H1 (cell line): ENCODE results near the gene CXCL14. TPM values are rescaled to one million over a fixed set of nuclear protein-coding genes. Genes with fewer than 3 reads are reported as not detected.

Source experiments
- CHD1 ChIP-seq: IDR thresholded peaks from 2 replicates; pipeline ENCODE4 v1.6.1; 2012; ENCODE audit warnings: low read depth, low read length, improper control_type of control experiment
- CREB1 ChIP-seq: IDR thresholded peaks from 2 replicates; pipeline ENCODE4 v1.6.1; 2012; ENCODE audit warnings: inconsistent platforms
- HDAC2 ChIP-seq, 2 experiments: fragments of 300-600 bp in 1 of 2; sonication (generic) in 1 of 2; IDR thresholded peaks; 2 replicates each; pipeline ENCODE4 v1.6.1; 2011 to 2012; ENCODE audit warnings: low read depth in 2 of 2, low read length in 2 of 2, mild to moderate bottlenecking in 2 of 2, moderate library complexity in 2 of 2, borderline replicate concordance in 1 of 2, inconsistent platforms in 1 of 2
- SP1 ChIP-seq: IDR thresholded peaks from 2 replicates; pipeline ENCODE4 v1.6.1; 2011; ENCODE audit warnings: low read depth, low read length
- TAF1 ChIP-seq: IDR thresholded peaks from 2 replicates; pipeline ENCODE4 v1.6.1; 2011; ENCODE audit warnings: mild to moderate bottlenecking, low read depth, low read length
- polyA plus RNA-seq, 7 experiments: library from polyadenylated mRNA; depleted of rRNA in 3 of 7; stranded (reverse) in 5 of 7; unstranded in 2 of 7; fragments of >200 nt in 5 of 7; fragments of 200-250 nt in 2 of 7; gene quantifications; 1 replicate in 5 of 7; 2 replicates in 1 of 7; 4 replicates in 1 of 7; pipeline versions ENCODE4 v1.2.1 to v1.2.3, GENCODE V29; 2011 to 2013; ENCODE audit warnings: missing spikeins in 2 of 7, mixed read lengths in 2 of 7
- total RNA-seq: library from RNA; stranded (reverse); fragmentation: NEBNext Ultra II Directional; extraction: Animal tissue kit (Norgen Biotek cat#: 25700); gene quantifications from 2 replicates; pipeline ENCODE4 v1.2.1, GENCODE V29; 2021

The CXCL14 gene
- total and polyA plus RNA-seq, 2 of the 8 experiments (the other 6 are each of a cell fraction or from before 2014, with no cell fraction given), result 1.5 to 1.8 TPM

DNA sequence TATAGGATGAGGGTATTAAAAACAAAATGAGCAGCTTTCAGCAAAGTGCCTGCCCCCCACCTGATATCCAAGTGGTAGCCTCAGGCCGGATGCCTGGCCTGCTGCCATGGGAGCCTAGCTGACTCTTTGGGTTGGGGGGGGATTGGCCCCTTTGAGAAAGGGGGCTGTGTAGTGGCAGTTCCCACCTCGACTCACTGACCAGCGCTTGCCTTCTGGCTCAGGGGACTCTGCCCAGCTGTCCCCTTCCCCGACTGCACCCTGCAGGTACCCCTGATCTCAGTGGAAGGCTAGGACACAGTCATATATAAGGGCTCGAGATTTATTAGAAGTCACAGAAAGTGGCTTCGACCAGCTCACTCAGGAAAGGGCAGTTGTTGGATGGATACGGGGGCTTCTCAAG is 41.5 kb downstream of the CXCL14 start (continued):
- TF ChIP-seq CREB1 (no peak), SP1 (no peak), CHD1 (no peak), TAF1 (no peak), HDAC2 (IDR thresholded peaks at IDR 0.05; ENCODE audit: borderline replicate concordance in 1 of 2, low read depth in 2 of 2, low read length in 2 of 2) (no peak)
